WERI-Rb-1 (cell line): ENCODE measurements around the gene LRTM1.

ENCODE experiments used
- DNase-seq: peaks from one replicate; pipeline ENCODE4 v3.0.0-alpha.2; 2020
- H3K27ac ChIP-seq: fragments of 250-450 bp; sonication (Bioruptor Pico); 2 replicates; pipeline ENCODE4 v1.5.1; 2020; ENCODE audit warnings: mild to moderate bottlenecking, moderate library complexity
- H3K27me3 ChIP-seq: fragments of 250-450 bp; sonication (Bioruptor Pico); 2 replicates; pipeline ENCODE4 v1.5.1; 2021; ENCODE audit warnings: mild to moderate bottlenecking, low read depth, moderate library complexity; ENCODE audit not compliant: insufficient read depth, severe bottlenecking
- H3K36me3 ChIP-seq: fragments of 250-450 bp; sonication (Bioruptor Pico); 2 replicates; pipeline ENCODE4 v1.5.1; 2020; ENCODE audit warnings: mild to moderate bottlenecking, moderate library complexity
- H3K4me3 ChIP-seq: 2 replicates; pipeline ENCODE4 v1.5.1; 2011; ENCODE audit warnings: low read depth, mild to moderate bottlenecking, control low read depth, low read length
- H3K9me3 ChIP-seq: fragments of 250-450 bp; sonication (Bioruptor Pico); 2 replicates; pipeline ENCODE4 v1.5.1; 2021; ENCODE audit warnings: mild to moderate bottlenecking, moderate library complexity; ENCODE audit not compliant: severe bottlenecking
- CTCF ChIP-seq: IDR thresholded peaks from 2 replicates; pipeline ENCODE4 v1.5.1; 2011; ENCODE audit warnings: low read depth, mild to moderate bottlenecking, control low read depth, inconsistent platforms, low read length

LRTM1 gene

GRCh38 chr3:54892168-54892567 is 35.7 kb downstream of the LRTM1 start:
- H3K4me3 ChIP-seq, result no peak overlapping the region
- no peaks in the 10 kb centered on the region for H3K27me3 ChIP-seq
- H3K27ac ChIP-seq, result no peak overlapping the region
- H3K36me3 ChIP-seq, result no peaks in the 10 kb centered on the region
- TF ChIP-seq CTCF, result no peak
- no peaks in the 10 kb centered on the region for H3K9me3 ChIP-seq
- DNase-seq, result no peak

GRCh38 chr3:54891540-54891897 is 36.3 kb downstream of the LRTM1 start:
- no peaks in the 10 kb centered on the region for H3K9me3 ChIP-seq
- no peaks in the 10 kb centered on the region for H3K36me3 ChIP-seq
- no peak overlapping the region for H3K27ac ChIP-seq
- DNase-seq, result no peak
- no peak for TF ChIP-seq CTCF
- no peaks in the 10 kb centered on the region for H3K27me3 ChIP-seq
- no peak overlapping the region for H3K4me3 ChIP-seq

- Histone ChIP-seq H3K27ac (no peak overlapping the region), H3K4me3 (no peak overlapping the region), H3K36me3 (no peaks in the 10 kb centered on the region), H3K27me3 (no peaks in the 10 kb centered on the region), H3K9me3 (no peaks in the 10 kb centered on the region)
- no peak for TF ChIP-seq CTCF
- no peak for DNase-seq
Observed at GRCh38 chr3:54889731-54890130, 38.1 kb downstream of the LRTM1 start.

GRCh38 chr3:54888873-54889272 is 39.0 kb downstream of the LRTM1 start:
- no peak for DNase-seq
- no peak for TF ChIP-seq CTCF
- no peaks in the 10 kb centered on the region for H3K9me3 ChIP-seq
- no peak overlapping the region for H3K4me3 ChIP-seq
- no peak overlapping the region for H3K27ac ChIP-seq
- no peaks in the 10 kb centered on the region for H3K27me3 ChIP-seq
- no peaks in the 10 kb centered on the region for H3K36me3 ChIP-seq

- Histone ChIP-seq H3K36me3 (no peaks in the 10 kb centered on the region), H3K27ac (no peak overlapping the region), H3K9me3 (no peaks in the 10 kb centered on the region), H3K4me3 (no peak overlapping the region), H3K27me3 (no peaks in the 10 kb centered on the region)
- no peak for TF ChIP-seq CTCF
- DNase-seq, result no peak
Observed at GRCh38 chr3:54888162-54888561, 39.7 kb downstream of the LRTM1 start.

GRCh38 chr3:54882129-54882833 is 45.6 kb downstream of the LRTM1 start:
- TF ChIP-seq CTCF, result no peak
- Histone ChIP-seq H3K36me3 (no peaks in the 10 kb centered on the region), H3K4me3 (no peak overlapping the region), H3K27me3 (no peaks in the 10 kb centered on the region), H3K27ac (no peak overlapping the region), H3K9me3 (no peaks in the 10 kb centered on the region)
- no peak for DNase-seq
